SK-N-SH (cell line): ENCODE measurements around the gene PACSIN3.

Experiments used
- JUND ChIP-seq: IDR thresholded peaks from 2 replicates; pipeline ENCODE4 v1.4.0; 2012
- MXI1 ChIP-seq: IDR thresholded peaks from 2 replicates; pipeline ENCODE4 v1.6.1; 2012; ENCODE audit warnings: mild to moderate bottlenecking, low read depth, low read length, improper control_type of control experiment
- POLR2AphosphoS5 ChIP-seq: IDR thresholded peaks from 2 replicates; pipeline ENCODE4 v1.6.1; 2012; ENCODE audit warnings: low read depth, low read length
- RAD21 ChIP-seq: IDR thresholded peaks from 2 replicates; pipeline ENCODE4 v1.6.1; 2012; ENCODE audit warnings: mild to moderate bottlenecking, low read length
- TAF1 ChIP-seq: IDR thresholded peaks from 2 replicates; pipeline ENCODE4 v1.6.1; 2012; ENCODE audit warnings: low read depth, mild to moderate bottlenecking, low read length, moderate library complexity, borderline replicate concordance
- TCF12 ChIP-seq: IDR thresholded peaks from 2 replicates; pipeline ENCODE4 v1.4.0; 2012
- TF ChIP-seq, protein P1 (sequence below): fragments of 150-350 bp; IDR thresholded peaks from 2 replicates; pipeline ENCODE4 v1.6.1; 2017; ENCODE audit warnings: antibody characterized with exemption, low read length, low read depth, borderline replicate concordance
- TF ChIP-seq, protein P2 (sequence below): IDR thresholded peaks from 2 replicates; pipeline ENCODE4 v1.4.0; 2012; ENCODE audit warnings: low read depth, borderline replicate concordance
- TF ChIP-seq, protein P3 (sequence below): fragments of 200-600 bp; sonication (generic); IDR thresholded peaks from 2 replicates; pipeline ENCODE4 v1.6.1; 2017; ENCODE audit warnings: antibody characterized with exemption, mild to moderate bottlenecking, moderate library complexity
- TF ChIP-seq, protein P4 (sequence below): IDR thresholded peaks from 2 replicates; pipeline ENCODE4; 2012

DNA sequence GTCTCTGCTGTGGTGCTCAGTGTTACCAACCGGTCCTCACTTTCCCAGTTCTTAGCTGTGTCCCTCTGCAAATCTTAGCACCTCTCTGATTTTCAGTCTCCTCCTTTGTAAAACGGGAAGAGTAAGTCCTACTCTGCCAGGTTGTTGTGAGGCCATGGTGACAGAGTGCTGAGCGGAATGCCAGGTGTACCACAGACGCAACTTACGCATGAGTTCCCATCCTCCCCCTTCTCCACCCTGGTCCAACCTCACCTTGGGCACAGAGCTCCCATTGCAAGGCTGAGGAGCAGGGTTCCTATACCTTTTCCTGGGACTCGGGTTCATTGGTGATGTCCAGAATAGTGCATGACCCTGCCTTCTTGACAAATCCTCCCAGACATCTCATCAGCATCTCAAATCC lies 21.2 kb upstream of the PACSIN3 start:
- TF ChIP-seq, protein P1, sequence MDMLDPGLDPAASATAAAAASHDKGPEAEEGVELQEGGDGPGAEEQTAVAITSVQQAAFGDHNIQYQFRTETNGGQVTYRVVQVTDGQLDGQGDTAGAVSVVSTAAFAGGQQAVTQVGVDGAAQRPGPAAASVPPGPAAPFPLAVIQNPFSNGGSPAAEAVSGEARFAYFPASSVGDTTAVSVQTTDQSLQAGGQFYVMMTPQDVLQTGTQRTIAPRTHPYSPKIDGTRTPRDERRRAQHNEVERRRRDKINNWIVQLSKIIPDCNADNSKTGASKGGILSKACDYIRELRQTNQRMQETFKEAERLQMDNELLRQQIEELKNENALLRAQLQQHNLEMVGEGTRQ = no peak
- no peak for TF ChIP-seq TAF1
- TF ChIP-seq, protein P2, sequence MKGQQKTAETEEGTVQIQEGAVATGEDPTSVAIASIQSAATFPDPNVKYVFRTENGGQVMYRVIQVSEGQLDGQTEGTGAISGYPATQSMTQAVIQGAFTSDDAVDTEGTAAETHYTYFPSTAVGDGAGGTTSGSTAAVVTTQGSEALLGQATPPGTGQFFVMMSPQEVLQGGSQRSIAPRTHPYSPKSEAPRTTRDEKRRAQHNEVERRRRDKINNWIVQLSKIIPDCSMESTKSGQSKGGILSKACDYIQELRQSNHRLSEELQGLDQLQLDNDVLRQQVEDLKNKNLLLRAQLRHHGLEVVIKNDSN = no peak
- TF ChIP-seq, protein P3, sequence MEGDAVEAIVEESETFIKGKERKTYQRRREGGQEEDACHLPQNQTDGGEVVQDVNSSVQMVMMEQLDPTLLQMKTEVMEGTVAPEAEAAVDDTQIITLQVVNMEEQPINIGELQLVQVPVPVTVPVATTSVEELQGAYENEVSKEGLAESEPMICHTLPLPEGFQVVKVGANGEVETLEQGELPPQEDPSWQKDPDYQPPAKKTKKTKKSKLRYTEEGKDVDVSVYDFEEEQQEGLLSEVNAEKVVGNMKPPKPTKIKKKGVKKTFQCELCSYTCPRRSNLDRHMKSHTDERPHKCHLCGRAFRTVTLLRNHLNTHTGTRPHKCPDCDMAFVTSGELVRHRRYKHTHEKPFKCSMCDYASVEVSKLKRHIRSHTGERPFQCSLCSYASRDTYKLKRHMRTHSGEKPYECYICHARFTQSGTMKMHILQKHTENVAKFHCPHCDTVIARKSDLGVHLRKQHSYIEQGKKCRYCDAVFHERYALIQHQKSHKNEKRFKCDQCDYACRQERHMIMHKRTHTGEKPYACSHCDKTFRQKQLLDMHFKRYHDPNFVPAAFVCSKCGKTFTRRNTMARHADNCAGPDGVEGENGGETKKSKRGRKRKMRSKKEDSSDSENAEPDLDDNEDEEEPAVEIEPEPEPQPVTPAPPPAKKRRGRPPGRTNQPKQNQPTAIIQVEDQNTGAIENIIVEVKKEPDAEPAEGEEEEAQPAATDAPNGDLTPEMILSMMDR = no peak
- no peak for TF ChIP-seq RAD21
- no peak for TF ChIP-seq TCF12
- TF ChIP-seq JUND = no peak
- TF ChIP-seq, protein P4, sequence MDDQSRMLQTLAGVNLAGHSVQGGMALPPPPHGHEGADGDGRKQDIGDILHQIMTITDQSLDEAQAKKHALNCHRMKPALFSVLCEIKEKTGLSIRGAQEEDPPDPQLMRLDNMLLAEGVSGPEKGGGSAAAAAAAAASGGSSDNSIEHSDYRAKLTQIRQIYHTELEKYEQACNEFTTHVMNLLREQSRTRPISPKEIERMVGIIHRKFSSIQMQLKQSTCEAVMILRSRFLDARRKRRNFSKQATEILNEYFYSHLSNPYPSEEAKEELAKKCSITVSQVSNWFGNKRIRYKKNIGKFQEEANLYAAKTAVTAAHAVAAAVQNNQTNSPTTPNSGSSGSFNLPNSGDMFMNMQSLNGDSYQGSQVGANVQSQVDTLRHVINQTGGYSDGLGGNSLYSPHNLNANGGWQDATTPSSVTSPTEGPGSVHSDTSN = no peak
- no peak for TF ChIP-seq POLR2AphosphoS5
- no peak for TF ChIP-seq MXI1
